ENCODE measurements around the gene PARP3. TPM values are rescaled to one million over a fixed set of nuclear protein-coding genes. Genes with fewer than 3 reads are reported as not detected.
A peak's percentile ranks its signal among the peaks of the same experiment; 100 is the strongest.
"Not testable (repeated sequence)": the region's sequence is repeated elsewhere in the genome, so short reads cannot be mapped to it uniquely, and the experiment has no call there.

Gene PARP3
- polyA plus RNA-seq, 2 of the 4 experiments (the other 2 are of a cell fraction), result 7.6 to 11.0 TPM

DNA sequence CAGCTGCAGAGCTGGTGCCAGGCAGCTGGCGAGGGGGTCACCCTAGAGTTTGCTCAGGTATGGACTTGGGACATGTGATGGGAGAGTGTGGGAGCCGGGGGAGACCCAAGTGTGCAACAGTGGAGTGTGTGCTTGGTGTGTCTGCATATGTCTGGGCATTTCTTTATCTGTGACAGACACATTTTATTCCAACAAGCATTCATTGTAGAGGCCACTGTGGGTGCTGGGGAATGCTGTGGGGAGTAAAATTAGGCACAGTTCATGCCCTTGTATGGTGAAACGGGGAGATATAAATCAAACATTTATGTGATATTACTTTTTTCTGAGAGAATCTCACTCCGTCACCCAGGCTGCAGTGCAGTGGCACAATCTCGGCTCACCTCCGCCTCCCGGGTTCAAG is 45.4 kb downstream of the PARP3 start (continued):
- TF ChIP-seq, protein P1, sequence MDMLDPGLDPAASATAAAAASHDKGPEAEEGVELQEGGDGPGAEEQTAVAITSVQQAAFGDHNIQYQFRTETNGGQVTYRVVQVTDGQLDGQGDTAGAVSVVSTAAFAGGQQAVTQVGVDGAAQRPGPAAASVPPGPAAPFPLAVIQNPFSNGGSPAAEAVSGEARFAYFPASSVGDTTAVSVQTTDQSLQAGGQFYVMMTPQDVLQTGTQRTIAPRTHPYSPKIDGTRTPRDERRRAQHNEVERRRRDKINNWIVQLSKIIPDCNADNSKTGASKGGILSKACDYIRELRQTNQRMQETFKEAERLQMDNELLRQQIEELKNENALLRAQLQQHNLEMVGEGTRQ (IDR thresholded peaks at IDR 0.05), result no peak

DNA sequence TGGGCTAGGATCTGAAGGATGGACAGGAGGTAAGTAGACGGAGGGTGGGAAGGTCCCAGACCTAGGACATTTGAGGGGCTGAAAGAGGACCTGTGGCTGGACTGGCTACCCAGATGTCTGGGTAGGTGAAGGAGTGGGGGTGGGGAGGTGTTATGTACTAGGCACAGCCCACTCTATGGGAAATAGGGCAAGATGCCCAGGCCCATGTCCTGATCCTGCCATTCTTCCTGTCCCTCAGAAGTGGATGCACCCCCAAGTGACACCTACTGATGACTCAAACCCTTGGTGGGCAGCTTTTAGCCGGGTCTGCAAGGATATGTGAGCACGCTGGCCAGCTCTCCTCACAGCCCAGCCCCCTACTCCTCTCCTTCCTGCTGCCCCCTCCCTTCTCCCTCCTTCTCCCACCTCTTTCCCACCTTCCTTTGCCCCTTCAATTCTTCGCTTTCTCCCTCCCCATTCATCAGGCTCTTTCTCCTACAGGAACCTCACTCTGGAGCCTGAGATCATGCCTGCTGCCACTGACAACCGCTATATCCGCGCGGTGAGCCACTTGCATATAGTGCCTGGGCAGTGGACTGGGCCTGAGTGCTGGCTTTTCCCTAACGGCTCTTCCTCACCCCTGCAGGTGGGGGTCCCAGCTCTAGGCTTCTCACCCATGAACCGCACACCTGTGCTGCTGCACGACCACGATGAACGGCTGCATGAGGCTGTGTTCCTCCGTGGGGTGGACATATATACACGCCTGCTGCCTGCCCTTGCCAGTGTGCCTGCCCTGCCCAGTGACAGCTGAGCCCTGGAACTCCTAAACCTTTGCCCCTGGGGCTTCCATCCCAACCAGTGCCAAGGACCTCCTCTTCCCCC is 46.4 kb downstream of the PARP3 start:
- no peaks in the 10 kb centered on the region for H3K9me3 ChIP-seq
- no peak overlapping the region for H3K4me2 ChIP-seq
- ATAC-seq (peak; percentile 13 to 15; a peak in 4 of 6 replicates), DNase-seq (ENCODE audit: low read depth in 1 of 2, low spot score in 1 of 2) (no peak), FAIRE-seq (no peak)
- H3K27ac ChIP-seq, result no peak overlapping the region
- POLR2A ChIA-PET, result no interaction called here
- 89% methylated on average over 15 of the region's 15 CpGs for WGBS (ENCODE audit: missing lambda C conversion rate)
- CTCF ChIA-PET, result interaction anchor here (1.0 to 4.1 kb wide), 2 partner anchors 14 to 46 kb away, joined by 3 to 19 read pairs; partner anchors contain the start of genes ABHD14A, ABHD14B and PARP3
- TF ChIP-seq POLR2AphosphoS2 (conservative IDR thresholded peaks at IDR 0.05; ENCODE audit: low read length) (0 out of 2 replicates have a peak, but pooled peaks have one; percentile 23), MAFK (IDR thresholded peaks at IDR 0.05; ENCODE audit: partially characterized antibody) (no peak)
- no peak overlapping the region for H3K4me3 ChIP-seq
- H3K4me1 ChIP-seq, result peaks cover 38% of the 10 kb centered on the region

DNA sequence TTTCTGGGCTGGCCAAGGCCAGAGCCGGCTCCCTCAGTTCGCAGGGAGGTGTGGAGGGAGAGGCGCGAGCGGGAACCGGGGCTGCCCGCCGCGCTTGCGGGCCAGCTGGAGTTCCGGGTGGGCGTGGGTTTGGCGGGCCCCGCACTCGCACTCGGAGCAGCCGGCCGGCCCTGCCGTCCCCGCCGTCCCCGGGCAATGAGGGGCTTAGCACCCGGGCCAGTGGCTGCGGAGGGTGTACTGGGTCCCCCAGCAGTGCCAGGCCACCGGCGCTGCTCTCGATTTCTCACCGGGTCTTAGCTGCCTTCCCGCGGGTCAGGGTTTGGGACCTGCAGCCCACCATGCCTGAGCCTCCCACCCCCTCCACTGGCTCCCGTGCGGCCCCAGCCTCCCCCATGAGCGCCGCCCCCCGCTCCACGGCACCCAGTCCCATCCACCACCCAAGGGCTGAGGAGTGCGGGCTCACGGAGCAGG is 48.4 kb downstream of the PARP3 start:
- not testable (repeated sequence) for FAIRE-seq; DNase-seq (ENCODE audit: low read depth in 1 of 2, low spot score in 1 of 2); H3K4me2 ChIP-seq; H3K4me3 ChIP-seq; ATAC-seq; H3K27ac ChIP-seq; H3K9me3 ChIP-seq
- 100% methylated on average over 2 of the region's 38 CpGs for whole genome bisulfite sequencing (ENCODE audit: missing lambda C conversion rate)
- H3K4me1 ChIP-seq, result peaks cover 40% of the 10 kb centered on the region
- CTCF ChIA-PET, result interaction anchor here (0.8 to 2.7 kb wide), 2 partner anchors 8 to 16 kb away, joined by 3 to 11 read pairs; no protein-coding TSS in a partner anchor
- POLR2A ChIA-PET, result interaction anchor here (3.4 kb wide), 1 partner anchor 7 kb away, joined by 14 read pairs; the partner anchor contains the start of gene ACY1

DNA sequence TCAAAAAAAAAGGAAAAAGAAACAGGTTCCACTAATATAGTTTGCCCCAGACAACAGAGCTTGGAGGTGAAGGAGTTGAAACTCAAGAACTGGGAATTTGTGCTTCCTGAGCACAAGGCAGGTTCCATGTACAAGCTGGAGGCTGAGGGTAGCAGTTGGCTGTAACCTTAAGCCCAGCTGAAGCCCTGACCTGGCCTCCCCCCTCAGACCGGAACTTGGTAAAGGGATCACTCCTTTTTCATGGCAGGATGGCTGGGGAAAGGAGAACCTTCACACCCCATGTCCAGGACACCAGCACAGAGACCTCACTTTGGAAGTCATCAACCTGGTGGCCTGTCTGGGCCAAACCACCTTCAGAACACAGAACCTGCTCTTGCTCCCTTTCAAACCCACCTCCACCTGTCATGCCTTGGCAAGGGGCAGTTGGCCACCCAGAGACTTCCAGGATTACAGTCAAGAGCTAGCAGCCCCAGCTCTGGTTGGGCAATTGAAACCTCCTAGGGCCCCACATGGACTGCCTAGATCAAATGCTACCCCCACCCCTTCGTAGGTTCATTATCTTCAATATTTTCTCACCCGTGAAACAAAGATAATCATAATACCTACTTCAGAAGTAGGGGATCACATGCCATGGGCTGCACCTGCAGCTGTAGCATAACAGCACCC is 50.0 kb downstream of the PARP3 start:
- 0 out of 6 replicates have a peak overlapping the region, but pooled peaks of 1 of the 2 experiments have one; percentile 14 for H3K27ac ChIP-seq
- ChIA-PET POLR2A (interaction anchor here (1.1 to 3.4 kb wide), 2 partner anchors 9 to 49 kb away, joined by 3 to 14 read pairs; partner anchors contain the start of gene ACY1), CTCF (interaction anchor here (0.6 to 2.7 kb wide), 6 partner anchors 10 to 1609 kb away, joined by 3 to 11 read pairs (median 7); partner anchors contain the start of genes ABHD14B and RRP9)
- ATAC-seq, result no peak
- no peak for TF ChIP-seq TP53 (CRISPR knock-in tag; IDR thresholded peaks at IDR 0.05)
- TF ChIP-seq HOXB13 (CRISPR knock-in tag; IDR thresholded peaks at IDR 0.05; ENCODE audit: low read depth), result no peak
- no peak for TF ChIP-seq SREBF2 (IDR thresholded peaks at IDR 0.05)
- TF ChIP-seq HOXA7 (CRISPR knock-in tag; IDR thresholded peaks at IDR 0.05), result 0 out of 2 replicates have a peak, but pooled peaks have one; percentile 50
- TF ChIP-seq, protein P2, sequence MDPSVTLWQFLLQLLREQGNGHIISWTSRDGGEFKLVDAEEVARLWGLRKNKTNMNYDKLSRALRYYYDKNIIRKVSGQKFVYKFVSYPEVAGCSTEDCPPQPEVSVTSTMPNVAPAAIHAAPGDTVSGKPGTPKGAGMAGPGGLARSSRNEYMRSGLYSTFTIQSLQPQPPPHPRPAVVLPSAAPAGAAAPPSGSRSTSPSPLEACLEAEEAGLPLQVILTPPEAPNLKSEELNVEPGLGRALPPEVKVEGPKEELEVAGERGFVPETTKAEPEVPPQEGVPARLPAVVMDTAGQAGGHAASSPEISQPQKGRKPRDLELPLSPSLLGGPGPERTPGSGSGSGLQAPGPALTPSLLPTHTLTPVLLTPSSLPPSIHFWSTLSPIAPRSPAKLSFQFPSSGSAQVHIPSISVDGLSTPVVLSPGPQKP (IDR thresholded peaks at IDR 0.05; ENCODE audit: low read depth, low read length), result no peak
- no peak for TF ChIP-seq CHD4 (IDR thresholded peaks at IDR 0.05; ENCODE audit: borderline replicate concordance)
- no peak for TF ChIP-seq ESRRA (IDR thresholded peaks at IDR 0.05; ENCODE audit: borderline replicate concordance, low read length)
- TF ChIP-seq EHF (CRISPR knock-in tag; IDR thresholded peaks at IDR 0.05), result no peak
- TF ChIP-seq POLR2AphosphoS2 (conservative IDR thresholded peaks at IDR 0.05; ENCODE audit: low read length), result peak; percentile 90; the same call in 1 of the 2 replicates
- TF ChIP-seq CHD2 (IDR thresholded peaks at IDR 0.05; ENCODE audit: low read length, partially characterized antibody), result no peak
- TF ChIP-seq CEBPB (IDR thresholded peaks at IDR 0.05), result no peak
- no peak for TF ChIP-seq NPAS2 (CRISPR knock-in tag; IDR thresholded peaks at IDR 0.05; ENCODE audit: borderline replicate concordance)
- TF ChIP-seq MYC (IDR thresholded peaks at IDR 0.05; ENCODE audit: borderline replicate concordance, low read length), result no peak
- TF ChIP-seq, protein P3, sequence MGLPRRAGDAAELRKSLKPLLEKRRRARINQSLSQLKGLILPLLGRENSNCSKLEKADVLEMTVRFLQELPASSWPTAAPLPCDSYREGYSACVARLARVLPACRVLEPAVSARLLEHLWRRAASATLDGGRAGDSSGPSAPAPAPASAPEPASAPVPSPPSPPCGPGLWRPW (IDR thresholded peaks at IDR 0.05), result no peak
- TF ChIP-seq JUN (IDR thresholded peaks at IDR 0.05), result no peak
- WGBS (ENCODE audit: missing lambda C conversion rate), result 100% methylated on average over 3 of the region's 3 CpGs
- no peak for FAIRE-seq
- DNase-seq (ENCODE audit: low read depth in 1 of 2, low spot score in 1 of 2), result no peak
- H3K9me3 ChIP-seq, result no peaks in the 10 kb centered on the region
- peak overlapping the region; percentile 38; the same call in 2 of the 3 replicates for H3K4me2 ChIP-seq
- no peak overlapping the region for H3K4me3 ChIP-seq
- peaks cover 27% of the 10 kb centered on the region; the same call in 2 of the 3 replicates for H3K4me1 ChIP-seq

DNA sequence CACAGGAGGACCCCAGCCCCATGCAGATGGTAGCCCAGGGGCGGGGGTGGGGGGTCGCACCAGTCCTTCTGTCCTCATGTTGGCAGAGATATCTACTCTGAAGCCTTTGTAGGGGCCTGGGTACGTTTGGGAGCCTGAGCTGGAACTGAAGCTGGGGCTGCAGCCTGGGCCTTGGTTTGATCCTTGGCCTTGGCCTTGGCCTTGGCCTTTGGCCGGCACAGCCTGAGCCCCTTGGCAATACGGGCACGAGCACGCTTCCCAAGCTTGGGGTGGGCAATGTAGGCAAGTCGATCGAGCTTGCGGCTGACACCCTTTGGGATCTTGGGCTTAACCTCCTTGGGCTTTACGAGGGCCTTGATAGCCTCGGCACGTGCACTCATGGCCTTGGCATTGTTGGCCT is 51.5 kb downstream of the PARP3 start:
- H3K4me3 ChIP-seq; FAIRE-seq; H3K9me3 ChIP-seq; ATAC-seq; DNase-seq (ENCODE audit: low read depth in 1 of 2, low spot score in 1 of 2): not testable (repeated sequence)
- Histone ChIP-seq H3K27ac (peak overlapping the region in 1 of 2 experiments; percentile 40; a peak in 1 of 6 replicates), H3K4me1 (peaks cover 31% of the 10 kb centered on the region; the same call in 2 of the 3 replicates), H3K4me2 (peak overlapping the region; percentile 98)
- no CpG with 5 or more reads among the region's 13 CpGs for WGBS (ENCODE audit: missing lambda C conversion rate)
- POLR2A ChIA-PET, result interaction anchor here (3.4 kb wide), 1 partner anchor 11 kb away, joined by 14 read pairs; the partner anchor contains the start of gene ACY1
- CTCF ChIA-PET, result interaction anchor here (1.4 to 2.7 kb wide), 2 partner anchors 11 to 52 kb away, joined by 3 to 13 read pairs; partner anchors contain the start of gene RRP9

Measured in A549 (cell line).